CD14-positive monocyte (primary cell): ENCODE data around the gene PSMB5. TPM values are rescaled to one million over a fixed set of nuclear protein-coding genes. Genes with fewer than 3 reads are reported as not detected.

Experiments
- DNase-seq, 3 donors: peaks; one replicate each; pipeline ENCODE4 v3.0.0-alpha.2; 2011 to 2022
- H2AFZ ChIP-seq: 2 replicates; pipeline ENCODE4 v1.6.0; 2012; ENCODE audit warnings: mild to moderate bottlenecking, low read depth, low read length, inconsistent platforms; ENCODE audit not compliant: insufficient read depth, poor library complexity, severe bottlenecking
- H3K27ac ChIP-seq, 2 donors: 1 replicate in 1 of 2; 2 replicates in 1 of 2; pipeline ENCODE4 v1.5.1; 2012 to 2013; ENCODE audit warnings: low read length in 2 of 2, control low read depth in 1 of 2, inconsistent platforms in 1 of 2, low read depth in 1 of 2, mild to moderate bottlenecking in 1 of 2
- H3K27me3 ChIP-seq, 2 donors: one replicate each; pipeline versions ENCODE4 v1.6.0 to v1.6.1; 2011 to 2013; ENCODE audit warnings: low read length in 2 of 2; ENCODE audit not compliant: control insufficient read depth in 2 of 2, insufficient read depth in 2 of 2
- H3K36me3 ChIP-seq, 2 donors: replicated peaks in 1 of 2; 1 replicate in 1 of 2; 2 replicates in 1 of 2; pipeline versions ENCODE4 v1.5.1 to v1.6.1; 2012 to 2013; ENCODE audit warnings: low read length in 2 of 2, control low read depth in 1 of 2, inconsistent platforms in 1 of 2, mild to moderate bottlenecking in 1 of 2; ENCODE audit not compliant: insufficient read depth in 2 of 2, control insufficient read depth in 1 of 2
- H3K4me1 ChIP-seq, 2 donors: 1 replicate in 1 of 2; 2 replicates in 1 of 2; pipeline versions ENCODE4 v1.5.1 to v1.6.1; 2012 to 2013; ENCODE audit warnings: low read length in 2 of 2, control low read depth in 1 of 2, inconsistent platforms in 1 of 2, mild to moderate bottlenecking in 1 of 2, moderate library complexity in 1 of 2; ENCODE audit not compliant: insufficient read depth in 2 of 2, control insufficient read depth in 1 of 2
- H3K4me2 ChIP-seq: replicated peaks from 2 replicates; pipeline ENCODE3; 2012; ENCODE audit warnings: low read length, moderate library complexity, mild to moderate bottlenecking; ENCODE audit not compliant: poor library complexity, severe bottlenecking; ENCODE audit errors: extremely low read depth
- H3K4me3 ChIP-seq, 3 experiments: fragments of 200-600 bp in 1 of 3; sonication (generic) in 1 of 3; replicated peaks in 1 of 3; 1 replicate in 2 of 3; 2 replicates in 1 of 3; pipeline ENCODE4 v1.5.1; 2011 to 2013; ENCODE audit warnings: low read length in 3 of 3, mild to moderate bottlenecking in 3 of 3, control low read depth in 2 of 3, low read depth in 2 of 3, inconsistent platforms in 1 of 3, moderate library complexity in 1 of 3
- H3K79me2 ChIP-seq: 2 replicates; pipeline ENCODE4 v1.6.0; 2012; ENCODE audit warnings: mild to moderate bottlenecking, control low read depth, inconsistent platforms, low read length, moderate library complexity; ENCODE audit not compliant: insufficient read depth
- H3K9ac ChIP-seq: 2 replicates; pipeline ENCODE4 v1.6.0; 2017; ENCODE audit warnings: low read length, mild to moderate bottlenecking; ENCODE audit not compliant: insufficient read depth, poor library complexity, severe bottlenecking
- H3K9me3 ChIP-seq, 2 donors: replicated peaks in 1 of 2; 1 replicate in 1 of 2; 2 replicates in 1 of 2; pipeline versions ENCODE4 v1.5.1 to v1.6.1; 2012 to 2013; ENCODE audit warnings: low read length in 2 of 2, control low read depth in 1 of 2; ENCODE audit not compliant: control insufficient read depth in 1 of 2, insufficient read depth in 1 of 2
- H4K20me1 ChIP-seq: 2 replicates; pipeline ENCODE4 v1.6.0; 2012; ENCODE audit warnings: mild to moderate bottlenecking, low read length, control low read depth, moderate library complexity; ENCODE audit not compliant: insufficient read depth
- H3K27ac Mint-ChIP-seq, 7 donors: one replicate each; pipeline ENCODE4 v1.8.0; 2020; ENCODE audit warnings: mild to moderate bottlenecking in 7 of 7, mixed read lengths in 7 of 7, moderate library complexity in 6 of 7, inconsistent platforms in 2 of 7
- H3K27me3 Mint-ChIP-seq, 3 donors: one replicate each; pipeline ENCODE4 v1.8.0; 2021 to 2022; ENCODE audit warnings: low read depth in 3 of 3, mild to moderate bottlenecking in 3 of 3, mixed read lengths in 3 of 3, moderate library complexity in 3 of 3, inconsistent platforms in 1 of 3
- H3K36me3 Mint-ChIP-seq, 2 donors: one replicate each; pipeline ENCODE4 v1.8.0; 2020; ENCODE audit warnings: mixed read lengths in 2 of 2, inconsistent platforms in 1 of 2, mild to moderate bottlenecking in 1 of 2
- H3K4me1 Mint-ChIP-seq: one replicate; pipeline ENCODE4 v1.8.0; 2020; ENCODE audit warnings: mild to moderate bottlenecking, mixed read lengths
- H3K4me3 Mint-ChIP-seq, 2 donors: one replicate each; pipeline ENCODE4 v1.8.0; 2020; ENCODE audit warnings: mild to moderate bottlenecking in 2 of 2, mixed read lengths in 2 of 2, moderate library complexity in 1 of 2
- H3K9me3 Mint-ChIP-seq, 7 donors: one replicate each; pipeline ENCODE4 v1.8.0; 2020 to 2022; ENCODE audit warnings: mixed read lengths in 7 of 7, mild to moderate bottlenecking in 6 of 7, moderate library complexity in 6 of 7, inconsistent platforms in 2 of 7
- WGBS: methylation state at CpG from one replicate; pipeline ENCODE4 v1.1.5; 2013; ENCODE audit warnings: missing lambda C conversion rate; ENCODE audit not compliant: insufficient coverage; 5-methylcytosine and 5-hydroxymethylcytosine counted together
- intact Hi-C, 2 donors: fragments of 100-400 bp; cut with micrococcal nuclease; formaldehyde crosslinking; loops; one replicate each; pipeline versions ENCODE4 v1.15.0 to v1.15.1; 2023
- polyA plus RNA-seq, 3 donors: library from polyadenylated mRNA; depleted of rRNA in 1 of 3; unstranded in 2 of 3; stranded (reverse) in 1 of 3; fragments of 300-500 nt in 2 of 3; fragments of >200 nt in 1 of 3; fragmentation: Illumina TruSeq in 2 of 3; gene quantifications; 1 replicate in 2 of 3; 2 replicates in 1 of 3; pipeline ENCODE4 v1.2.3, GENCODE V29; 2012 to 2021
- TF ChIP-seq, protein P1 (sequence below): fragments of 200-600 bp; IDR thresholded peaks from one replicate; pipeline ENCODE4 v1.8.0; 2022; ENCODE audit warnings: antibody characterized with exemption, mild to moderate bottlenecking

The PSMB5 gene
- polyA plus RNA-seq, 3 donors: 16.8 to 61.8 (median 57.6) TPM

- Histone ChIP-seq H4K20me1 (peaks cover 64% of the 10 kb centered on the region), H3K9ac (no peak overlapping the region), H3K36me3 (peaks cover 71 to 85% of the 10 kb centered on the region in 2 donors), H3K4me3 (no peak overlapping the region), H3K27ac (peak overlapping the region in 1 of 2 donors; percentile 1), H2AFZ (no peak overlapping the region), H3K4me1 (peaks cover 9 to 12% of the 10 kb centered on the region in 2 donors), H3K27me3 (peaks cover 0 to 2% of the 10 kb centered on the region in 2 donors), H3K4me2 (no peak overlapping the region), H3K9me3 (no peaks in the 10 kb centered on the region), H3K79me2 (peaks cover 15% of the 10 kb centered on the region)
- Mint-ChIP-seq H3K27me3 (peaks cover 1 to 5% (median 5%) of the 10 kb centered on the region in 3 donors), H3K27ac (peak overlapping the region in 1 of 7 donors; percentile 63), H3K4me3 (no peak overlapping the region), H3K4me1 (peaks cover 7% of the 10 kb centered on the region), H3K36me3 (peaks cover 74 to 82% of the 10 kb centered on the region in 2 donors), H3K9me3 (peaks cover 0 to 1% (median 0%) of the 10 kb centered on the region in 7 donors)
- intact Hi-C loops: no loop called here
- WGBS: no CpG with 5 or more reads among the region's 4 CpGs
- no peak for DNase-seq
- TF ChIP-seq, protein P1, sequence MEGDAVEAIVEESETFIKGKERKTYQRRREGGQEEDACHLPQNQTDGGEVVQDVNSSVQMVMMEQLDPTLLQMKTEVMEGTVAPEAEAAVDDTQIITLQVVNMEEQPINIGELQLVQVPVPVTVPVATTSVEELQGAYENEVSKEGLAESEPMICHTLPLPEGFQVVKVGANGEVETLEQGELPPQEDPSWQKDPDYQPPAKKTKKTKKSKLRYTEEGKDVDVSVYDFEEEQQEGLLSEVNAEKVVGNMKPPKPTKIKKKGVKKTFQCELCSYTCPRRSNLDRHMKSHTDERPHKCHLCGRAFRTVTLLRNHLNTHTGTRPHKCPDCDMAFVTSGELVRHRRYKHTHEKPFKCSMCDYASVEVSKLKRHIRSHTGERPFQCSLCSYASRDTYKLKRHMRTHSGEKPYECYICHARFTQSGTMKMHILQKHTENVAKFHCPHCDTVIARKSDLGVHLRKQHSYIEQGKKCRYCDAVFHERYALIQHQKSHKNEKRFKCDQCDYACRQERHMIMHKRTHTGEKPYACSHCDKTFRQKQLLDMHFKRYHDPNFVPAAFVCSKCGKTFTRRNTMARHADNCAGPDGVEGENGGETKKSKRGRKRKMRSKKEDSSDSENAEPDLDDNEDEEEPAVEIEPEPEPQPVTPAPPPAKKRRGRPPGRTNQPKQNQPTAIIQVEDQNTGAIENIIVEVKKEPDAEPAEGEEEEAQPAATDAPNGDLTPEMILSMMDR: no peak
Observed at GRCh38 chr14:23062002-23062401, 27.3 kb upstream of the PSMB5 start.

- no peak overlapping the region for H3K4me2 ChIP-seq
- H3K36me3 ChIP-seq: peaks cover 59 to 72% of the 10 kb centered on the region in 2 donors
- Mint-ChIP-seq H3K9me3 (peaks cover 0 to 3% (median 0%) of the 10 kb centered on the region in 7 donors), H3K4me1 (peaks cover 20% of the 10 kb centered on the region), H3K36me3 (peaks cover 63 to 69% of the 10 kb centered on the region in 2 donors), H3K27ac (peak overlapping the region in 1 of 7 donors; percentile 81), H3K27me3 (peaks cover 10 to 16% (median 14%) of the 10 kb centered on the region in 3 donors), H3K4me3 (no peak overlapping the region)
- no peak overlapping the region for H3K9ac ChIP-seq
- H3K4me1 ChIP-seq: peaks cover 20 to 22% of the 10 kb centered on the region in 2 donors
- H3K9me3 ChIP-seq: no peaks in the 10 kb centered on the region
- H3K27me3 ChIP-seq: peaks cover 4 to 10% of the 10 kb centered on the region in 2 donors
- DNase-seq: no peak
- TF ChIP-seq, protein P1: no peak
- H3K27ac ChIP-seq: no peak overlapping the region
- no peak overlapping the region for H2AFZ ChIP-seq
- peaks cover 51% of the 10 kb centered on the region for H4K20me1 ChIP-seq
- WGBS: over 99% methylated on average over 11 of the region's 17 CpGs
- peaks cover 4% of the 10 kb centered on the region for H3K79me2 ChIP-seq
- intact Hi-C loops: no loop called here
- no peak overlapping the region for H3K4me3 ChIP-seq
Observed at GRCh38 chr14:23060536-23061260, 26.0 kb upstream of the PSMB5 start.
